HL-60 (cell line): ENCODE measurements around the gene DMRTC2.

ENCODE experiments used
- DNase-seq, 2 experiments: peaks; one replicate each; pipeline ENCODE4 v3.0.0-alpha.2; 2010 to 2020; ENCODE audit warnings: low read depth in 1 of 2, low spot score in 1 of 2
- H3K27ac ChIP-seq: fragments of 250-450 bp; sonication (Bioruptor Pico); replicated peaks from 2 replicates; pipeline ENCODE4 v1.5.1; 2020; ENCODE audit warnings: mild to moderate bottlenecking, moderate library complexity
- H3K27me3 ChIP-seq: fragments of 250-450 bp; sonication (Bioruptor Pico); 2 replicates; pipeline ENCODE4 v1.5.1; 2021; ENCODE audit warnings: mild to moderate bottlenecking, moderate library complexity; ENCODE audit not compliant: insufficient read depth, poor library complexity, severe bottlenecking
- H3K4me3 ChIP-seq: replicated peaks from 2 replicates; pipeline ENCODE4 v1.5.1; 2011; ENCODE audit warnings: mild to moderate bottlenecking, control low read depth, low read length; ENCODE audit not compliant: insufficient read depth
- GABPA ChIP-seq: IDR thresholded peaks from 2 replicates; pipeline ENCODE4 v1.6.1; 2012; ENCODE audit warnings: low read depth
- POLR2AphosphoS5 ChIP-seq: IDR thresholded peaks from 2 replicates; pipeline ENCODE4 v1.6.1; 2012; ENCODE audit warnings: low read depth
- SPI1 ChIP-seq: IDR thresholded peaks from 2 replicates; pipeline ENCODE4 v1.6.1; 2012; ENCODE audit warnings: low read depth, mild to moderate bottlenecking, borderline replicate concordance
- TF ChIP-seq, protein P1 (sequence below): IDR thresholded peaks from 2 replicates; pipeline ENCODE4 v1.6.1; 2012; ENCODE audit warnings: low read depth; ENCODE audit not compliant: insufficient replicate concordance
- TF ChIP-seq, protein P2 (sequence below): IDR thresholded peaks from one replicate; pipeline ENCODE4 v1.5.1; 2011; ENCODE audit warnings: low read length, control low read depth, inconsistent platforms; ENCODE audit not compliant: insufficient read depth

Gene DMRTC2

DNA sequence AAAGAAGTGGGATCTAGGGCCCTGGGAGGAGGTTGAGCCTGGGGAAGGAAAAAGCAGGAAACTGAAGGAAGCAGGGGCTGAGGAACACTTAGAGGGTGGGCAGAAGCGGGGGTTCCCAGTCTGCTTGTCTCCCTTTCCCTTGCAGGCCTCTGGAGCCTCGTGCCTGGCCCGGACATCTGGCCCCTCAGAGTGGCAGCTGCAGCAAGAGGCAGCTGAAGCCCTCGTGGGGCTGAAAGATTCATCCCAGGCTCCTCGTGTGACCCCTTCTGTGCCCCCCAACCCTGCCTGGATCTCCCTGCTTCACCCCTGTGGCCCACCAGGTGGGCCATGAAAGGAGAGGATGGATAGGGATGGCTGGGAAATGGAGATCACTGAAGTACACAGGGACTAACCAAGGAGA lies 5.5 kb downstream of the DMRTC2 start:
- TF ChIP-seq GABPA (no peak), SPI1 (no peak)
- DNase-seq, result no peak
- Histone ChIP-seq H3K4me3 (no peak overlapping the region), H3K27me3 (no peaks in the 10 kb centered on the region), H3K27ac (no peak overlapping the region)

DNA sequence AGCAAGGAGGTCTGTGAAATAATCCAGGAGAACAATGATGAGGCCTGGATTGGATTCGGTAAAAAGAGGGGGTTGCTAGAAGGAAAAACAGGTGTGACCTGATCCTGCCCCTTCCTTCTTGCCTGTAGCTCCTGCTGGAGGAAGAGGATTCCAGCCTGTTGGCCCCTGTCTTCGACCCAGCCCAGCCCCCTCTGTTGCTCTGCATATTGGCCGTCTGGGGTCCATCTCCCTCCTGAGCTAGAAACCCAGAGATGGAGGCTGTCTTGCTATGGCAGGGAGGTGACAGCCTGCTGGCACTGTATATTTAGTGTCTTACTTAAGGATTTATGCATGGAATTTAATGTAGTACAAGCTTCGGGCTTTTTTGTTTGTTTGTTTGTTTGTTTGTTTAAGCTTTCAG lies 6.6 kb downstream of the DMRTC2 start:
- Histone ChIP-seq H3K4me3 (no peak overlapping the region), H3K27ac (no peak overlapping the region), H3K27me3 (no peaks in the 10 kb centered on the region)
- no peak for DNase-seq
- TF ChIP-seq GABPA, result no peak
- TF ChIP-seq, protein P1, sequence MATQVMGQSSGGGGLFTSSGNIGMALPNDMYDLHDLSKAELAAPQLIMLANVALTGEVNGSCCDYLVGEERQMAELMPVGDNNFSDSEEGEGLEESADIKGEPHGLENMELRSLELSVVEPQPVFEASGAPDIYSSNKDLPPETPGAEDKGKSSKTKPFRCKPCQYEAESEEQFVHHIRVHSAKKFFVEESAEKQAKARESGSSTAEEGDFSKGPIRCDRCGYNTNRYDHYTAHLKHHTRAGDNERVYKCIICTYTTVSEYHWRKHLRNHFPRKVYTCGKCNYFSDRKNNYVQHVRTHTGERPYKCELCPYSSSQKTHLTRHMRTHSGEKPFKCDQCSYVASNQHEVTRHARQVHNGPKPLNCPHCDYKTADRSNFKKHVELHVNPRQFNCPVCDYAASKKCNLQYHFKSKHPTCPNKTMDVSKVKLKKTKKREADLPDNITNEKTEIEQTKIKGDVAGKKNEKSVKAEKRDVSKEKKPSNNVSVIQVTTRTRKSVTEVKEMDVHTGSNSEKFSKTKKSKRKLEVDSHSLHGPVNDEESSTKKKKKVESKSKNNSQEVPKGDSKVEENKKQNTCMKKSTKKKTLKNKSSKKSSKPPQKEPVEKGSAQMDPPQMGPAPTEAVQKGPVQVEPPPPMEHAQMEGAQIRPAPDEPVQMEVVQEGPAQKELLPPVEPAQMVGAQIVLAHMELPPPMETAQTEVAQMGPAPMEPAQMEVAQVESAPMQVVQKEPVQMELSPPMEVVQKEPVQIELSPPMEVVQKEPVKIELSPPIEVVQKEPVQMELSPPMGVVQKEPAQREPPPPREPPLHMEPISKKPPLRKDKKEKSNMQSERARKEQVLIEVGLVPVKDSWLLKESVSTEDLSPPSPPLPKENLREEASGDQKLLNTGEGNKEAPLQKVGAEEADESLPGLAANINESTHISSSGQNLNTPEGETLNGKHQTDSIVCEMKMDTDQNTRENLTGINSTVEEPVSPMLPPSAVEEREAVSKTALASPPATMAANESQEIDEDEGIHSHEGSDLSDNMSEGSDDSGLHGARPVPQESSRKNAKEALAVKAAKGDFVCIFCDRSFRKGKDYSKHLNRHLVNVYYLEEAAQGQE, result no peak
- TF ChIP-seq SPI1, result no peak

DNA sequence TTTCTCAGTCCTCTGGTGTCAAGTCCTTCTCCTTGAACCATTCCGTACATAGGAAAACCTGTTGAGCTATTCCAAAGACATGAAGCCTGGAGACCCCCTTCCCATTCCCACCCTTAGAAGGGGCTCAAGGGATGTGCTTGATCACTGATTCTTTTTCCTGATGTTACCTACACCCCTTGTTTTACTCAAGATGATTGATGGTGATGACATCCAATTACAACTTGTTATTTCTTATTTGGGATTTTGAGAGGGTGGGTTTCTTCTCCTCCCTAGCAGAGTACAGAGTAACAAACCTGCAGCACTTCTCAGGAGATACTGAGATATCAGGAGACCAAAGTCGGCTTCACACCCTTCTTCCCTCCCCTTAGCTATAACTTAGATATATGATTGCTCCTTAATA lies 8.5 kb downstream of the DMRTC2 start:
- no peak overlapping the region for H3K4me3 ChIP-seq
- H3K27me3 ChIP-seq, result no peaks in the 10 kb centered on the region
- no peak for DNase-seq
- H3K27ac ChIP-seq, result no peak overlapping the region
- TF ChIP-seq GABPA (no peak), SPI1 (no peak), POLR2AphosphoS5 (no peak)
- TF ChIP-seq, protein P2, sequence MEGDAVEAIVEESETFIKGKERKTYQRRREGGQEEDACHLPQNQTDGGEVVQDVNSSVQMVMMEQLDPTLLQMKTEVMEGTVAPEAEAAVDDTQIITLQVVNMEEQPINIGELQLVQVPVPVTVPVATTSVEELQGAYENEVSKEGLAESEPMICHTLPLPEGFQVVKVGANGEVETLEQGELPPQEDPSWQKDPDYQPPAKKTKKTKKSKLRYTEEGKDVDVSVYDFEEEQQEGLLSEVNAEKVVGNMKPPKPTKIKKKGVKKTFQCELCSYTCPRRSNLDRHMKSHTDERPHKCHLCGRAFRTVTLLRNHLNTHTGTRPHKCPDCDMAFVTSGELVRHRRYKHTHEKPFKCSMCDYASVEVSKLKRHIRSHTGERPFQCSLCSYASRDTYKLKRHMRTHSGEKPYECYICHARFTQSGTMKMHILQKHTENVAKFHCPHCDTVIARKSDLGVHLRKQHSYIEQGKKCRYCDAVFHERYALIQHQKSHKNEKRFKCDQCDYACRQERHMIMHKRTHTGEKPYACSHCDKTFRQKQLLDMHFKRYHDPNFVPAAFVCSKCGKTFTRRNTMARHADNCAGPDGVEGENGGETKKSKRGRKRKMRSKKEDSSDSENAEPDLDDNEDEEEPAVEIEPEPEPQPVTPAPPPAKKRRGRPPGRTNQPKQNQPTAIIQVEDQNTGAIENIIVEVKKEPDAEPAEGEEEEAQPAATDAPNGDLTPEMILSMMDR, result no peak
- TF ChIP-seq, protein P1, result no peak

DNA sequence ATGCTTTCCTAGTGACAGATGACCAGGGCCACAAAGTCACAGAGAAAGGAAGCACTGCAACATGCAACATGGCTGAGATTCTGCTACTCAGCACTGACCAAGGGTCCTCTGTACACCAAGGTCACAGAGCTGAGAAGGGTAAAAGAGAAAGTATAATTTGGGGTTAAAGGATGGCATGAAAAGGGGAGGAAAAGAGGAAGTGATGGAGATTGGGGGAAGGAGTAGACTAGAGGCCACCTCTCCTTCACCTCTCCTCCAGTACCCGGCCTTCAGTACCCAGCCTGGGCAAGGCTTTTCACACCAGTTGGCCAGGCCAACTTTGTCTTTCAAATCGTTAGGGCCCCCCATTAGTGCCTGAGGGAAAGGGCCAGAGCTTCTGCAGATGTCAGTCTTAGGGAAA lies 8.9 kb downstream of the DMRTC2 start:
- Histone ChIP-seq H3K4me3 (no peak overlapping the region), H3K27me3 (no peaks in the 10 kb centered on the region), H3K27ac (no peak overlapping the region)
- DNase-seq, result no peak
- TF ChIP-seq, protein P1, result no peak
- TF ChIP-seq POLR2AphosphoS5 (no peak), SPI1 (peak; percentile 91), GABPA (no peak)

DNA sequence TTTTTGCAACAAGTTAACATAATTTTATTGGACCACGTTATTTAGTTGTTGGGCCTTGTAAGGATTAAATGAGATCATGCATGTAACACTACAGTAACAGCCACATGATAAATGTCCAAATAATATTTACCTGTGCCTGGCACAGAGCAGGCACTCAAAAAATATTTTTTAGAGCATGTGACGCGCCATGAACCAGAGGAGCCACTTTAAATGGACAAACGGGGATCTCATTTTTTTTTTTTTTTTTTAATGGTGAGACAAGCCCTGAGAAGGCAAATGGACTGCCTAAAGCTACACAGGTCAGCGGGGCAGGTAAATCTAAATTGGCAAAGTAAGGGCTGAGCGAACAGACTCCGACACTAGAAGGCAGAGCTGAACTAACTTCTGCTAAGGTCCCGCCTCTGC lies 14.4 kb downstream of the DMRTC2 start:
- no peak for DNase-seq

More for the DNA sequence above, 14.4 kb downstream of the DMRTC2 start:
- H3K27me3 ChIP-seq, result no peaks in the 10 kb centered on the region
- H3K4me3 ChIP-seq, result peak overlapping the region; percentile 17
- H3K27ac ChIP-seq, result peak overlapping the region; percentile 92
- TF ChIP-seq, protein P1, result no peak
- TF ChIP-seq POLR2AphosphoS5 (no peak), SPI1 (no peak), GABPA (no peak)
- TF ChIP-seq, protein P2, result no peak
